OCI-LY7 (cell line): ENCODE measurements around the gene KLK3. TPM values are rescaled to one million over a fixed set of nuclear protein-coding genes. Genes with fewer than 3 reads are reported as not detected.

ENCODE experiments used
- BruUV-seq: library from RNA; stranded (reverse); fragments of 400-500 nt; replicated peaks from 2 replicates; lab custom pipeline; 2021; lab: Mats Ljungman, UMichigan
- CTCF ChIA-PET: fragments of 300-600 bp; sonication (Branson Sonifier 250); formaldehyde crosslinking; loops from one replicate; lab custom pipeline; 2022; ENCODE audit warnings: antibody characterized with exemption; ENCODE audit not compliant: unreplicated experiment; lab: Charles Lee
- POLR2A ChIA-PET: fragments of 300-600 bp; sonication (Branson Sonifier 250); formaldehyde crosslinking; loops from one replicate; lab custom pipeline; 2022; ENCODE audit warnings: antibody characterized with exemption; lab: Charles Lee
- DNase-seq: peaks from one replicate; pipeline ENCODE4 v3.0.0-alpha.2; 2015; ENCODE audit warnings: low spot score
- H2AFZ ChIP-seq: fragments of 200-600 bp; sonication (generic), shearing (Covaris generic); 2 replicates; pipeline ENCODE4 v1.6.1; 2014; ENCODE audit warnings: mild to moderate bottlenecking, antibody characterized with exemption, low read length, moderate library complexity
- H3K27ac ChIP-seq: fragments of 200-600 bp; sonication (generic); 2 replicates; pipeline ENCODE4 v1.5.1; 2014; ENCODE audit warnings: mixed run types, low read depth, mild to moderate bottlenecking, moderate library complexity, low read length, inconsistent platforms; ENCODE audit not compliant: poor library complexity, severe bottlenecking
- H3K36me3 ChIP-seq: fragments of 200-600 bp; sonication (generic); 2 replicates; pipeline ENCODE4 v1.6.1; 2014; ENCODE audit warnings: mild to moderate bottlenecking, antibody characterized with exemption, low read length, moderate library complexity, mixed read lengths; ENCODE audit not compliant: insufficient read depth
- H3K4me1 ChIP-seq: fragments of 200-600 bp; sonication (generic); 2 replicates; pipeline ENCODE4 v1.5.1; 2014; ENCODE audit warnings: mild to moderate bottlenecking, low read length; ENCODE audit not compliant: insufficient read depth, poor library complexity, severe bottlenecking
- H3K4me2 ChIP-seq: fragments of 200-600 bp; sonication (generic); 2 replicates; pipeline ENCODE4 v1.6.1; 2014; ENCODE audit warnings: mild to moderate bottlenecking, low read length
- H3K4me3 ChIP-seq: fragments of 200-600 bp; sonication (generic); 2 replicates; pipeline ENCODE4 v1.5.1; 2014; ENCODE audit warnings: mild to moderate bottlenecking, low read depth, low read length; ENCODE audit not compliant: poor library complexity, severe bottlenecking
- H3K79me2 ChIP-seq: fragments of 200-600 bp; sonication (generic); 2 replicates; pipeline ENCODE4 v1.6.1; 2016; ENCODE audit warnings: low read depth, mild to moderate bottlenecking, low read length, moderate library complexity, mixed read lengths; ENCODE audit not compliant: insufficient read depth
- H3K9me2 ChIP-seq: fragments of 200-600 bp; sonication (generic); 2 replicates; pipeline ENCODE4 v1.6.1; 2016; ENCODE audit warnings: mild to moderate bottlenecking, low read length, mixed read lengths; ENCODE audit not compliant: insufficient read depth
- H3K9me3 ChIP-seq: fragments of 200-600 bp; sonication (generic); 2 replicates; pipeline ENCODE4 v1.6.1; 2014; ENCODE audit warnings: mild to moderate bottlenecking, mixed run types, low read length, mixed read lengths
- H4K20me1 ChIP-seq: fragments of 200-600 bp; sonication (generic); 2 replicates; pipeline ENCODE4 v1.6.1; 2014; ENCODE audit warnings: mild to moderate bottlenecking, antibody characterized with exemption, low read length, moderate library complexity, mixed read lengths; ENCODE audit not compliant: insufficient read depth
- CTCF ChIP-seq: fragments of 200-600 bp; sonication (generic); conservative IDR thresholded peaks from 2 replicates; pipeline ENCODE4 v1.5.1; 2014; ENCODE audit warnings: mild to moderate bottlenecking, antibody characterized with exemption, low read length, moderate library complexity, mixed read lengths
- EZH2phosphoT487 ChIP-seq: fragments of 200-600 bp; sonication (generic); IDR thresholded peaks from 2 replicates; pipeline ENCODE4 v1.6.1; 2018; ENCODE audit warnings: low read depth, borderline replicate concordance, mild to moderate bottlenecking, mixed run types, antibody characterized with exemption, low read length, moderate library complexity, mixed read lengths
- intact Hi-C: fragments of 100-400 bp; cut with micrococcal nuclease; formaldehyde crosslinking; loops from one replicate; pipeline ENCODE4 v1.10.0; 2022; ENCODE audit not compliant: unreplicated experiment
- total RNA-seq, 2 experiments: library from RNA; depleted of rRNA in 1 of 2; stranded (reverse); fragments of >200 nt in 1 of 2; shearing (Covaris generic) in 1 of 2; gene quantifications; 2 replicates each; pipeline ENCODE4 v1.2.3, GENCODE V29; 2014 to 2022

Gene KLK3
- total RNA-seq, 2 experiments from 2014 or later, result not detected

DNA sequence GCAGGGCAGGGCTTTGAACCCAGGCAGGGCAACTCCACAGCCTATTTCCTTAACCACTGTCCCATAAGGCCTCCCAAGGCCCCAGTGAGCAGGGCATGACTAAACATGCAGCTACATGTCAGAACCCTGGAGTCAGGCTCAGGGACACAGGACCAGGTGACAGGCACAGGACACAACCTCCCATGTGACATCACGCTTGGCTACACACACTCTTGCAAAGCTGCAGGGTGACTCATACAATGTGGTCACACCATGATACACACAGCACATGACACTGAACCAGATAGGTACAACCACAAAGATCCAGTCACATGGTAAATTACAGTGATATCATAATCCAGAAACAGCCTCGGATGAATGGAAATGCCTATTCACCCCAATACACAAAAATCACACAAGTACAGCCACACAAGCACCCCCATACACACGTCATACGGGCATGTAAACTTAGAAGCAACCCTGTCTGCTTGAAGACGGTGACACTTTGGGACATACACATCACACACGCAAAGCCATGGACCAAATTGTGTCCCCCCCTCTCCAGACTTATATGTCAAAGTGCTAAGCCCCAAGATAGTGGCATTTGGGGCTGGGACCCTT is 42.0 kb downstream of the KLK3 start:
- no peak overlapping the region for H3K4me2 ChIP-seq
- no peak overlapping the region for H3K4me3 ChIP-seq
- H3K9me3 ChIP-seq, result 0 out of 2 replicates have a peak, but pooled peaks cover 8% of the 10 kb centered on the region
- peaks cover 6% of the 10 kb centered on the region for H3K4me1 ChIP-seq
- no peak for TF ChIP-seq EZH2phosphoT487
- TF ChIP-seq CTCF, result no peak
- no peaks in the 10 kb centered on the region for H4K20me1 ChIP-seq
- no peaks in the 10 kb centered on the region for H3K79me2 ChIP-seq
- H3K27ac ChIP-seq, result no peak overlapping the region
- H3K9me2 ChIP-seq, result no peaks in the 10 kb centered on the region
- CTCF ChIA-PET, result no interaction called here
- intact Hi-C loops, result no loop called here
- DNase-seq, result peak; percentile 33
- no peaks in the 10 kb centered on the region for H3K36me3 ChIP-seq
- BruUV-seq, result no TSS peak
- POLR2A ChIA-PET, result no interaction called here
- no peak overlapping the region for H2AFZ ChIP-seq

GRCh38 chr19:50897191-50897607 is 42.5 kb downstream of the KLK3 start:
- POLR2A ChIA-PET, result no interaction called here
- DNase-seq, result no peak
- Histone ChIP-seq H3K4me1 (peaks cover 6% of the 10 kb centered on the region), H3K36me3 (no peaks in the 10 kb centered on the region), H3K4me2 (no peak overlapping the region), H3K9me3 (0 out of 2 replicates have a peak, but pooled peaks cover 8% of the 10 kb centered on the region), H3K4me3 (no peak overlapping the region), H3K9me2 (no peaks in the 10 kb centered on the region), H4K20me1 (no peaks in the 10 kb centered on the region), H3K79me2 (no peaks in the 10 kb centered on the region), H3K27ac (no peak overlapping the region), H2AFZ (no peak overlapping the region)
- intact Hi-C loops, result no loop called here
- TF ChIP-seq EZH2phosphoT487 (no peak), CTCF (no peak)
- BruUV-seq, result no TSS peak
- CTCF ChIA-PET, result no interaction called here

DNA sequence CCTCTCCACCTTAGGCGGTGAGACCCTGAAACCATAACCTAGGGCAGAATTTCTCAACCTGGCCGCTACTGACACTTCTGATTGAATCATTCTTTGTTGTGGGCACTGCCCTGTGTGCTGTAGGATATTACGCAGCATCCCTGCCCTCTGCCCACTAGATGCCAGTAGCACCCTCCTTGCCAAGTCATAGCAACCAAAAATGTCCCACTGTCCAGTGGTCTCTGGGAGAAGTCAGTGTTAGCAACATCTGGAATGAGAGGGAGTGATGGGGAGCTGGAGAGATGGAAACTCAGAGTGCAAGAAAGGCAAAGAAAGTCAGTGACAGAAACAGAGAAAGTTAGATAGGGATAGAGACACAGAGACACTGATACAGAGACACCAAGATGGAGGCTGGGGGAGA is 42.9 kb downstream of the KLK3 start:
- Histone ChIP-seq H3K36me3 (no peaks in the 10 kb centered on the region), H2AFZ (no peak overlapping the region), H3K4me3 (no peak overlapping the region), H3K27ac (no peak overlapping the region), H3K4me2 (no peak overlapping the region), H3K79me2 (no peaks in the 10 kb centered on the region), H3K4me1 (peaks cover 6% of the 10 kb centered on the region), H3K9me3 (0 out of 2 replicates have a peak, but pooled peaks cover 8% of the 10 kb centered on the region), H3K9me2 (no peaks in the 10 kb centered on the region), H4K20me1 (no peaks in the 10 kb centered on the region)
- CTCF ChIA-PET, result no interaction called here
- TF ChIP-seq CTCF, result no peak
- TF ChIP-seq EZH2phosphoT487, result no peak
- DNase-seq, result no peak
- BruUV-seq, result no TSS peak
- intact Hi-C loops, result no loop called here
- POLR2A ChIA-PET, result no interaction called here
